Melanocyte of skin (primary cell): ENCODE data around the gene ZBBX. TPM values are rescaled to one million over a fixed set of nuclear protein-coding genes. Genes with fewer than 3 reads are reported as not detected.

Experiments used
- total RNA-seq, 2 donors: library from RNA; depleted of rRNA; stranded (reverse); fragments of >200 nt; gene quantifications; 2 replicates each; pipeline ENCODE4 v1.2.3, GENCODE V29; 2012

Gene ZBBX
- total RNA-seq: under 1 TPM; under 0.01 to 0.34 TPM

GRCh38 chr3:167380004-167380689, at the start of gene ZBBX:
Gene ZBBX (minus strand): TSS chr3:167380297. CDS start chr3:167372901, 7,396 bp downstream.

Other genes with a start within 250 kb of the ZBBX start
- not detected for gene SERPINI2, start 93.7 kb upstream of the ZBBX start, total RNA-seq